HL-60 (cell line): ENCODE measurements around the gene ARHGEF37.

Source experiments
- SPI1 ChIP-seq: IDR thresholded peaks from 2 replicates; pipeline ENCODE4 v1.6.1; 2012; ENCODE audit warnings: low read depth, mild to moderate bottlenecking, borderline replicate concordance
- TF ChIP-seq, protein P1 (sequence below): IDR thresholded peaks from one replicate; pipeline ENCODE4 v1.5.1; 2011; ENCODE audit warnings: low read length, control low read depth, inconsistent platforms; ENCODE audit not compliant: insufficient read depth

- TF ChIP-seq, protein P1, sequence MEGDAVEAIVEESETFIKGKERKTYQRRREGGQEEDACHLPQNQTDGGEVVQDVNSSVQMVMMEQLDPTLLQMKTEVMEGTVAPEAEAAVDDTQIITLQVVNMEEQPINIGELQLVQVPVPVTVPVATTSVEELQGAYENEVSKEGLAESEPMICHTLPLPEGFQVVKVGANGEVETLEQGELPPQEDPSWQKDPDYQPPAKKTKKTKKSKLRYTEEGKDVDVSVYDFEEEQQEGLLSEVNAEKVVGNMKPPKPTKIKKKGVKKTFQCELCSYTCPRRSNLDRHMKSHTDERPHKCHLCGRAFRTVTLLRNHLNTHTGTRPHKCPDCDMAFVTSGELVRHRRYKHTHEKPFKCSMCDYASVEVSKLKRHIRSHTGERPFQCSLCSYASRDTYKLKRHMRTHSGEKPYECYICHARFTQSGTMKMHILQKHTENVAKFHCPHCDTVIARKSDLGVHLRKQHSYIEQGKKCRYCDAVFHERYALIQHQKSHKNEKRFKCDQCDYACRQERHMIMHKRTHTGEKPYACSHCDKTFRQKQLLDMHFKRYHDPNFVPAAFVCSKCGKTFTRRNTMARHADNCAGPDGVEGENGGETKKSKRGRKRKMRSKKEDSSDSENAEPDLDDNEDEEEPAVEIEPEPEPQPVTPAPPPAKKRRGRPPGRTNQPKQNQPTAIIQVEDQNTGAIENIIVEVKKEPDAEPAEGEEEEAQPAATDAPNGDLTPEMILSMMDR = no peak
- TF ChIP-seq SPI1 = no peak
These were observed 39.4 kb upstream of the ARHGEF37 start for GRCh38 chr5:149541893-149542292.
